DMS 273 (cell line): ENCODE measurements around the gene PRSS53.
A peak's percentile ranks its signal among the peaks of the same experiment; 100 is the strongest.
"Not testable (repeated sequence)": the region's sequence is repeated elsewhere in the genome, so short reads cannot be mapped to it uniquely, and the experiment has no call there.

Experiments used
- DNase-seq: peaks from one replicate; lab custom pipeline; 2025; ENCODE audit not compliant: unreplicated experiment; lab: John Stamatoyannopoulos, UW

The PRSS53 gene

DNA sequence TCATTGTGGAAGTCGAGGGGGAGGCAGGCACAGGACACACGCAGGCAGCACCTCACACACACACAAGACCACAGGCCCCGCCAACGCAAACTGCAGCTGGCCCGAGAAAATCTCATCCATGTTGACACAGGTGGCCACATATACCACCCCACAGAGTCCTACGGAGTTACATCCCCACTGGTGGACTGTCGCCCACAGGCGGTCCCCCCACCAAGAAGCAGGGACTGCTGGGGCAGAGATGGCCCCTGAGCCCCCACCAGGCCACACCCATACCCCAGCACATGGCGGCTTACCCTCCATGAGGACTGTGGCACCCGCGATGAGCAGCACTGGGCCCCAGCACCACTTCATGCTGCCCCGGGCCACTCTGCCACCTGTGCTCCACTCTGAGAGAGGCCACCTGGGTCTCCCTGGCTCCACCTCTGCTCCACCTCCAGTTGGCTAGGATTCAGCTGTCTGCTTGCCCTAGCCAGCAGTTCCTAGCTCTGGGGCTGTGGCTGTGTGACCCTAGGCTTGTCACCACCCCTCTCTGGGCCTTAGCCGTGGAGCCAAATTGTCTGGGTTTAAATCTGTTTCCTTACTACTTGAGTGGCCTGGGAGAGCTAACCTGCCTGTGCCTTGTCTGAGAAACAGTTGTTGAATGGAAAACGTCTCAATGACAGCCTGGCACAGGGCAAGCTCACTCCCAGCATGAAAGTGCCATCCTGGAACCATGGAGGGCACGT, at the start of gene PRSS53:
TSS of gene PRSS53 (minus strand) at position 485 of the 725 bp plus-strand sequence. CDS start at position 351, 134 bp downstream.
- DNase-seq: no peak

DNA sequence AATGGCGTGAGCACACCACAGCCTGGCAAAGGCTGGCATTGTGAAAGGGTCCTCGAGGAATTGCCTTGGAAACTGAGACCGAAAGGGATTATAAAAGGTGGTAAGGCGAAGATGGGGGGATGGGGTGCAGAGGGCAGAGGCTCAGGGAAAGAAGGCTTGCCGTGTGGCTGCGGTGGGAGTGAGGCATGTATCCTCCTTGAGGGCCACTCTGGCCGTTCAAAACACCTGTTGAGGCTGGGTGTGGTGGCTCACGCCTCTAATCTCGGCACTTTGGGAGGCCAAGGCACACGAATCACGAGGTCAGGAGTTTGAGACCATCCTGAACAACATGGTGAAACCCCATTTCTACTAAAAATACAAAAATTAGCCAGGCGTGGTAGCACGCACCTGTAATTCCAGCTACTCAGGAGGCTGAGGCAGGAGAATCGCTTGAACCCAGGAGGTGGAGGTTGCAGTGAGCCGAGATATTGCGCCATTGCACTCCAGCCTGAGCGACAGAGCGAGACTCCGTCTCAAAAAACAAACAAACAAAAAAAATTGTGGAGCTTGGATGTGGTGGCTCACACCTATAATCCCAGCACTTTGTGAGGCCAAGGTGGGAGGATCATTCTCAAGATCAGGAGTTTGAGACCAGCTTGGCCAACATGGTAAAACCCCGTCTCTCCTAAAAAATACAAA, 48.2 kb upstream of the PRSS53 start:
- DNase-seq: not testable (repeated sequence)

DNA sequence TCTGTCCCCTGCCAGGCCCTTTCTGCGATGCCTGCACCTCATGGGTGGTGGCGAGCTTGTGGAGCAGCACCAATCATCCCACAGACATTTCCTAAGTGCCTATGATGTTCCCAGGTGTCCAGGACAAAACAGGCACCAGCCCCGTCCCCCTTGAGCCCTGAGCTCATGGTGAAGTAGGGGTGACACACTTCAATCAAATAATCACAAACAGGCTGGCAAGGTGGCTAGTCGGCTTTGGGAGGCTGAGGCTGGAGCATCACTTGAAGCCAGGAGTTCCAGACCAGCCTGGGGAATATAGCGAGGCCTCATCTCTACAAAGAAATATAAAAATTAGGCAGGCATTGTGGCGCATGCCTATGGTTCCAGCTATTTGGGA, 47.5 kb upstream of the PRSS53 start:
- DNase-seq: no peak

DNA sequence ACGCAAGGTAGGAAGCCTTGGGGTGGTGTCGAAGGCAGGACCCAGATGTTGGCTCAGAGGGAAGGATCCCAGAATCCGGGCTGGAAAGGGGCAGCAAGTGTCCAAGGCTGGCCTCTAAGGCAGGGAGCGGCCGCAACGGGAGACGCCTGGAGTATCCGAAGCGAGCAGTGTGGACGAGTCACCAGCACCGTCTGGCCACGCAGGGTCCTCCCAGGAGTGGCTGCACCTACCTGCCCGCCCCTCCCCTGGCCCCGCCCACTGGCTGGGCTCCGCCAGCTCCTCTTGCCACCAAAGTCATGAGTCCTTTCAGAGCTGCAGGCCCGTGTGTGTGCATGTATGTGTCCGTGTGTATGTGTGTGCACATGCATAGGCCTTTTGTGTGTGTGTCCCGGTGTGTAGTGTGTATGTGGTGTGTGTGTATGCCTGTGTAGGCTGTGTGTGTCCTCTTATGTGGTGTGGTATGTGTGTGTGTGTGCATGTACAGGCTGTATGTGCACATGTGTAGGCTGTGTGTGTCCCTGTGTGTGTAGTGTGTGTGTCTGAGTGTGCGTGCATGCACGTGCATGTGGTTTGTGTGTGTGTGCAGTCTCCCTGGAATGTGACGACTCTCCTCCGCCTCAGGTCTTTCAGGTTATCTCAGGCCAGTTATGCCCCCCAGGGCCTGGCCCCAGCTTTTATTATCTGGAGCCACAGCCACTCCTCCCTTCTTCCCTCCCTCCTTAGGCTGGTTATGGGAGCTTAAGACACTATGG, 47.0 kb upstream of the PRSS53 start, which contains the start of gene PRSS8:
TSS of gene PRSS8 (minus strand) at position 193 of the 752 bp plus-strand sequence. CDS start 229 bp downstream, outside the sequence.
- DNase-seq: no peak

GRCh38 chr16:31134625-31135534, 46.1 kb upstream of the PRSS53 start:
- DNase-seq: peak; percentile 72

GRCh38 chr16:31134091-31134571, 45.4 kb upstream of the PRSS53 start:
- no peak for DNase-seq

- no peak for DNase-seq
Measured at GRCh38 chr16:31133046-31133501, 44.3 kb upstream of the PRSS53 start.

GRCh38 chr16:31132303-31132979, 43.7 kb upstream of the PRSS53 start:
- DNase-seq: no peak

DNA sequence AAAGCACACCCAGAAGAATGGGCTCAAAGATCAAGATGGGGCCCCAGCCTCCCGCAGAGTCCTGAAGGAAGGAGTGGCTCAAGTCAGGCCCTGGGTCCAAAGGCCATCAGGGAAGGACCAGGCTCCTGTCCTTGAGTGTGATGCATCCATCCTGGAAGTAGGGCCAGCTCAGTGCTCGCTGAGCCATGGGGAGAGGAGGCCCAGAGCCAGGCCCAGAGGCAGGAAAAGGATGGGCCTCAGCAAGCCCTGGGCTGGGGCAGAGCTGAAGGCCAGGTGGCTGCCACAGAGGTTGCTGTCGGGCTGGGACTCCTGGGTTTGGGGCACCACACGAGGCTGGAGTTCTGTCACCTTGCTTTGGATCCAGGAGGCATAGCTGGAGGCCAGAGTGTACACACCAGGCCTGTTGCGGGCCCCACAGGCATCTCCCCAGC, 43.1 kb upstream of the PRSS53 start:
- DNase-seq: no peak

GRCh38 chr16:31131416-31131815, 42.7 kb upstream of the PRSS53 start:
- no peak for DNase-seq

DNA sequence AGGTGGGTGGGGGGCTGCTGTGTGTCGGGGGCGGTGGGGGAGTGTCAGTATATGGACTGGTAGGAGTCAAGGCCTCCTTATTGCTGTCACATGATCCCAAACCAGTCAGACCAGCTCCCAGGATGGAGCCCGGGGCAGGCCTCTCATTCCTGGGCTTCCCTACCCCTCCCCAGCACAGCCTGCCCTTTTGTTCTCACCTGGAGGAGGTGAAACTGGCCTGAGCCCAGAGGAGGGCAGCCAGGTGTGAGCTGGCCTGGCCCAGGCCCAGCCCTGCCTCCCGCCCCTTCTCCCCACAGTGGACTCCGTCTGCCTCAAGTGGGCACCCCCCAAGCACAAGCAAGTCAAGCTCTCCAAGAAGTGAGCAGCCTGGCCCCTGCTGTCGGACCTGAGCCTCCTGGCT, 42.2 kb upstream of the PRSS53 start:
- no peak for DNase-seq

DNA sequence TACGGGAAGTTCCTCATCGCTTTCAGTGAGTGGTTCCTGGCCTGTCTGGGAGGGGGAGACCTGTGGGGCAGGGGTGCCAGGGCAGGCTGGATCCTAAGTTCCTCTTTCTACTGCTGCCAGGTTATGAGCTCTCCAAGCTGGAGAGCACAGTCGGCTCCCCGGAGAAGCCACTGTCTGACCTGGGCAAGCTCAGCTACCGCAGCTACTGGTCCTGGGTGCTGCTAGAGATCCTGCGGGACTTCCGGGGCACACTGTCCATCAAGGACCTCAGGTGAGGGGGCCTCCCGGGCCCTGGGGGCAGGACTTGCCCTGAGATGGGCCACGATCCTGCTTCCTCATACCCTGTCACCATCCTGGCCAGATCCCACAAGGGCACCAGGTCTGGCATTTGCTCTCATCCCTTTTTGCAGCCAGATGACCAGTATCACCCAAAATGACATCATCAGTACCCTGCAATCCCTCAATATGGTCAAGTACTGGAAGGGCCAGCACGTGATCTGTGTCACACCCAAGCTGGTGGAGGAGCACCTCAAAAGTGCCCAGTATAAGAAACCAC, 41.7 kb upstream of the PRSS53 start:
- no peak for DNase-seq

GRCh38 chr16:31129568-31130335, 41.0 kb upstream of the PRSS53 start:
- no peak for DNase-seq

- no peak for DNase-seq
Measured at GRCh38 chr16:31128711-31129567, 40.2 kb upstream of the PRSS53 start.

DNA sequence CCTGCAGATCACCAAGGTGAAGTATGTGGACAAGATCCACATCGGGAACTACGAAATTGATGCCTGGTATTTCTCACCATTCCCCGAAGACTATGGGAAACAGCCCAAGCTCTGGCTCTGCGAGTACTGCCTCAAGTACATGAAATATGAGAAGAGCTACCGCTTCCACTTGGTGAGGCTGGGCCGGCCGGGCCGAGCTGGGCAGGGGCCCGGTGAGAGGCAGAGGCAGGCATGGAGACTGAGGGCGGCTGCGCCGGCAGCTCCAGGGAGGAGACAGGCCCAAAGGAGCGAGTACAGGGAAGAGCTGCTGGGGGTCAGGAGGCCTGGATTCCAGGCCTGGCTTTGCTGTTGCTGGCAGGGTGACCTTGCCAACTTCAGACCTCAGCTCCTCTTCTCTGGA, 38.4 kb upstream of the PRSS53 start:
- DNase-seq: no peak

DNA sequence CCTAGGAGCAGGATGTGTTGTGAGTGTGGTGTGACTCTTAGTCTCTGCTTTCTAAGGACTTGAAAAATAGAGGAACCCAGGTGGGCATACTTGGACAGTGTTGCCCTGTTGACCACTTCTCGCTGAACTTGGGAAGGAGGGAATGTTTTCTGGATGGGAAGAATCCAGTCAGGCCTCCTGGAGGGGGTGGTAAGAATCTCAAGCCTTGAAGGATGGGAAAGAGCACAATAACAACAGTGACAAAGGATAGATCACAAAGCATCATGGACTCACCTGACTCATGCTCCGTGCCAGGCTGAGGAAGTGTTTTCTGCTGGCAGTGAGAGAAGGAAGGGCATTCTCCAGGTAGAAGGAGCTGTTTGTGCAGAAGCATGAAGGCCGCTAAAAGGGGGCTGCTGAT, 37.1 kb upstream of the PRSS53 start:
- no peak for DNase-seq

GRCh38 chr16:31120129-31120528, 31.4 kb upstream of the PRSS53 start:
- no peak for DNase-seq
